Eye (tissue), 1 donor: ENCODE measurements around the gene CCDC61.

Experiments
- DNase-seq: peaks from one replicate; pipeline ENCODE4 v3.0.0-alpha.2; 2015

Gene CCDC61

DNA sequence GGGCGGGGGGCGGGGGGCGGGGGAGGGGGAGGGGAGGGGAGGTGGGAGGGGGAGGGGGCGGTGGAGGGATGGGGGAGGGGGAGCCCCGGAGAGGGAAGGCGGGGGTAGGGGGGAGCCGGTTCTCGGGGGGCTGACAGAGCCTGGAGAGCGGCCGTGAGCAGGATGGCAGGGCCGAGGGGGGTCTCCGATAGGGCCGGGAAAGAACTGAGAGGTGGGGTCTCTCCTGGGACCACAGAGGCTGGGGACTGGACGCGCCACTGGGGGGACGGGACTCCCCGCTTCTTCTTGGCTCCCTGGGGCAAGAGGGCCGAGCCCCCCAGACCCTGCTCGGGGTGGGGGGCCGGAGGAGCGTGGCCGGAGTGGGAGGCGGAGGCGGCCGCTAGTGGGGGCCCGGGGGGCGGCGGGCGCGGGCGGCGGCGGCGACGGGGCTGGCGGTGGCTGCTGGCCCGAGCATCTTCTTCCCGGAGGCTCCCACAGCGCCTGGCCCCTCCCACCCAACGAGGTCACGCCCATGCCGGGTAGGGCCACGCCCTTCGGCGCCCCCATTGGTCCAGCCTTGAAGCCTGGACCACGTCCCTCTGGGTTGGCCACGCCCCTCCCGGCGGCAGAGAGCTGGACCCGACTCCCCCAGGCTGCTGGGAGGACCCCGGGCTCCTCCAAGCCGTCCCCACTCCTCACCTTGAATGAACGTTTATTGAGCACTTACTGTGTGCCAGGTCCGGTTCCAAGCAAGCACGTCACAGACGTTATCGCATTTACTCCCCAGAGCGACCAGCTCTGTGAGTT, 21.5 kb upstream of the CCDC61 start, which contains the start of gene NOVA2:
TSS of gene NOVA2 (minus strand) at position 313 of the 786 bp plus-strand sequence. CDS start 514 bp downstream, outside the sequence.
- DNase-seq: peak; percentile 95

DNA sequence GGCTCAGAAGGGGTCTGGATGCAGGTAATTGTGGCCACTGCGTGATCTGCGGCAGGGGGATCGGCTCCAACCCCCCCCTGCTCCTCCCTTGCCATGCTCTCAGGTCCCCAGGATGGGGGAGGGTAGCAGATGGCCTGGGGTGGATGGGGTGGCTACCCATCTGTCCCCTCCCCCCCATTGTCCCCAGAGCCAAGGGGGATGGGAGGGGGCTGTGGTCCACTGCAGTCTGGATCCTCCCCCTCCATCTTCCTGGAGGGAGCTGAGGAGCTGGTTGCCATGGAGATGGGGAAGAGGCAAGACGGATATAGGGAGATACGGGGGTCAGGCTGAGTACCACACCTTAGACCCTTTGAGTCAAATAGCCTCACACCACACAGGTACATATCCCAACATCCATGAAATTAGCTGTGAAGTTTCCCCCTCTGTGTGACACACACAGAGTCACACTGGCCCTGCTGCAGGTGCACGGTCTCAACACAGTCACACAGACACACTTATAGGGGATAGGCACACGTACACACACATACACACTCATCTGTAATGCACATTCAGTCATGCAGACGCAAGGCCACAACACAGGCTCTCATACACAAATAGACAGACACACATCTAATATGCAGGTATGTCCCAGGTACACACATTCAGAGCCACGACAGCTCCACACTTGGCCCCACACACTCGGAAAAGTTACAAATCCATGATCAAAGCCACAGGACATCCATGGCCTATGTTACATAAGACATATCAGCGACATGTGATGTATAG, 19.8 kb upstream of the CCDC61 start:
- DNase-seq: peak; percentile 76

DNA sequence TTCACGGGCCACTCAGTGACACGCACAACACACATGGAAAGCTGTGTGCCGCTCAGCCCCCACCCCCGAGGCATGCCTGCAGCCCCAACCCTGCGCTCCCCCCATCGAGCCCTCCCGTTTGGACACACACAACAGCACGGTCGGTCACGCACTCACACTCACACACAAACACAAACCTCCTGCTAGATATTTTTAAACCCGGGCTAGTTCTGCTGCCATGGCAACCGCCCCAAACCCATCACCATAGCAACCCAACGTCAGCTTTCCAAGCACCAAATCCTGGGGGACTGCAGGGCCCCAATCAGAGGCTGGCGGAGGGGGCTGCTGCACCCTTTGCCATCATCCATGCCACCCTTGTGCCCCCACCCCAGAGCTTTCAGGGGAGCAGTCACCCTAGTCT, 19.1 kb upstream of the CCDC61 start:
- DNase-seq: peak; percentile 88

DNA sequence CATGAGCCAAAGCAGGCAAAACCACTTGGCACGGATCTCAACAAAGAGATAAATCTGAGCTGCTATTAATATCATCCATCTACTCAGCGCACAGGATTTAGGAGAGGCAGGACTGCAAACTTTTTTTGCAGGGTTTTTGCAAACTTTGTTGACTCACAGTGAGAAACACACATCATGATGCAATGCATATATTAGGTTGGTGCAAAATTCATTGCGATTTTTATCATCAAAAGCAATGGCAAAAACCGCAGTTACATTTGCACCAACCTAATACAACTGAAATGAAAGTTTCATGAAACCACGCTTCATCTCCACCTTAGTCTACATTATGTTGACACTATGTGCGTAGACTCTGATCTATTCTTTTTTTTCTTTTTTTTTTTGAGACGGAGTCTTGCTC, 17.1 kb upstream of the CCDC61 start:
- no peak for DNase-seq

DNA sequence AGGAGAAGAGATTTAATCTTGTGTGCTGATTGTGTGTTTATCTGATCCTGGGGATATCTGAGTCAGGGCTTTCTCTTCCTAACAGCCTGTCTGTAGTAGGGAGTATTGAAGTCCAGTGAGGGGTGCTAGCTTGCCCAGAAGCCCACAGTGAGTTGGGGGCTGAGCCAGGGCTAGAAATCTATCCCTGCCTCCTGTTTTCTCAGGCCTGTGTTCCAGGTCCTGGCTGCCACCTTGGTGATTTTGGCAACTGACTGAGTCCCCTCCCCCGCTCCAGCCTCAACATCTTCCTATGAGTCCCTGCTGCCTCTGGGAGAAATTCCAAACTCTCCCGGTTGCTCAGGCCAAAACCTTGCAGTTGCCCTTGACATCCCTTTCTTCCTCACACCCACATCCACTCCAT, 13.9 kb upstream of the CCDC61 start:
- no peak for DNase-seq

DNA sequence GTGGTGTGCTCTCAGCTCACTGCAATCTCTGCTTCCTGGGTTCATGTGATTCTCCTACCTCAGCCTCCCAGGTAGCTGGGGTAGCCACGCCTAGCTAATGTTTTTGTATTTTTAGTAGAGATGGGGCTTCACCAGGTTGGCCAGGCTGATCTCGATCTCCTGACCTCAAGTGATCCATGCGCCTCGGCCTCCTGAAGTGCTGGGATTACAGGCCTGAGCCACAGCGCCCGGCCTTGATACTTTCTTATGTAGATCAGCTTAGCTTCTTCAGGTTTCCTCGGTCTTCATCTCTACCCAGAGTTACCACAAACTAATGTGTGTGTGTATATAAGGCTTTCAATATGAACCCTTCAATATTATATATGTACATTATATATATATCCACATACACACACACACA, 9.9 kb upstream of the CCDC61 start:
- DNase-seq: no peak

DNA sequence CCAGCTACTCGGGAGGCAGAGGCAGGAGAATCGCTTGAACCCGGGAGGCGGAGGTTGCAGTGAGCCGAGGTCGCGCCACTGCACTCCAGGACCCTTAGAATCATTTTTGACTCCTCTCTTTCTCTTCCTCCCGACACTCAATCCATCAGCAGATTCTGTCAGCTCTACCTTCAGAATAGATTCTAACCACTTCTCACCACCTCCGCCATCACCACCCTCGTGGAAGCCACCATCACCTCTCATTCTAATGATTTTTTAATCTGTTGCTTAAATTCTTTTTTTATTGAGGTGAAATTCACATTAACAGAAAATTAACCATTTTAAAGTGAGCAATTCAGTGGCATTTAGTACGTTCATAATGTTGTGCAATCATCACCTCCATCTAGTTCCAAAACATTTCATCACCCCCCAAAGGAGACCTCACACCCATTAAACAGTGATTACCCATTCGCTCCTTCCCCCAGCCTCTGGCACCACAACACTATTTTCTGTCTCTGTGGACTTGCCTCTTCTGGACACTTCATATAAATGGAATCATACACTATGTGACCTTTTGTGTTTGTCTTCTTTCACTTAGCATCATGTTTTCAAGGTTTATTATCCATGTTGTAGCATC, 5.0 kb upstream of the CCDC61 start:
- DNase-seq: no peak

DNA sequence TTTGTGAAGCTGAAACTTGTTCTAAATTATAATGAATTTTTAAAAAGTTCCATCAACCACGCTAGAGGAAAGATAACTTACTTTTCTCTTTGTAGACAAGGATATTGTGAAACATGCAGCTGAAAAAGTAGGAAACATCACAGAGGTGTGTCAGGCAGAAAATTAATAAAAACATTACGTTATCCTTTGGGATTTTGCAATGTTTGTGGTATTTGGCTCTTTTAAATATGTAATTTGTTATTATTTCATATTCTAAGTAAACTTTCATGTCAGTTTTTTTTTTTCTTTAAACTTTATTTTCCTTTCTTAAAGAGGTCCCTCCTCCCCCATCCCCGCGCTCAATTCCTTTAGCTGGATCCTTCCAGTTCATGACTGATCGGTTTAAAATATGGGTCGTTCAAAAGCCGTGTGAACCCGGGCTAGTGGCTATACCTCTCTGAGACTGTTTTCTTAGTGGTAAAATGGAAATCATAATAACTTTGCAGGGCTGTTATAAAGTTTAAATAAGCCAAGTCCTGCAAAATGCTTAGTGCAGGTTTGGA, 740 bp upstream of the CCDC61 start:
- DNase-seq: no peak

DNA sequence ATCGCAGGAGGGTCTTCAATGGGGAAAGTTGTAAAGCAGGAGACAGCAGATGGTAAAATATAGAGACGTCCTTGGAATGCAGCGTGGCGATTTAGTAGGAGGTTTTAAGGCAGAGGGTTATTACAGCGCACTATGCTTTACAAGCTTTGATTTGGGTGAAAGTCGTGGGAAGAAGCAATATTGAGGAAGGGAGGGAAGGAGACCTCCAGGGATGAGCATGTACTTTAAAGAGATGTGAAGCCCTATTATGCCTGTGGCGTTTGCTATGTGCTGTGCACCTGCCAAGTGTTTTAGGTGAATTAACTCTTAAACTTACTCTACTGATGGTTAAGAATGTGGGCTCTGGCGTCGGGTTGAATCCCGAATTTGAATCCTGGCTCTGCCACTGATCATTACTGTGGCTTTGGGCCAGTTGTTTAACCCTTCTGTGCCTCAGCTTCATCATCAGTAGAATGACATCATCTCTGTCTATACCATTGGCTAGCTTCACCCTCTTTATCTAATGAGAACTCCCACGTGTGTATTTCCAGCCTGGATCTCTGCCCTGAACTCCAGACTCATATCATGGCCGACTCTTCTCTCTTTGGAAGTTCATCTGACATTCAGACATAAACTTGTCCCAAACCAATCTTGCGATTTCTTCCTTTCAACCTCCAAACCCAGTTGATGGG, 583 bp downstream of the CCDC61 start:
- no peak for DNase-seq

DNA sequence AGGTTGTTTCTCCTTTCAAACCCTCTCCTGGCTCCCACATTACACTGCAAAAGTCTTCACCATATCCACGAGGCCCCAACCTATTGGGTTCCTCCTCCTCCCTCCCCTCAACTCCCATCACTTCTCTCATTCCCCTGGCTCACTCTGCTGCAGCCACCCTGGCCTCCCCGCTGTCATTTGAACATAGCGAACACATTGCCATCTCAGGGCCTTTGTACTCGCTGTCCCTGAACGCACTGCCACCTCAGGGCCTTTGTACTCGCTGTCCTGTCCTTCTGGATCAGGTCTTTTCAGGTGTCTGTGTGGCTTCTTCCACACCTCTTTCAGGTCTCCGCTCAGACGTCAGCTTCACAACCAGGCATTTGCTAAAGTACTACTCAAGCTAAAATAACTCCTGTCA, 1.7 kb downstream of the CCDC61 start:
- DNase-seq: no peak

DNA sequence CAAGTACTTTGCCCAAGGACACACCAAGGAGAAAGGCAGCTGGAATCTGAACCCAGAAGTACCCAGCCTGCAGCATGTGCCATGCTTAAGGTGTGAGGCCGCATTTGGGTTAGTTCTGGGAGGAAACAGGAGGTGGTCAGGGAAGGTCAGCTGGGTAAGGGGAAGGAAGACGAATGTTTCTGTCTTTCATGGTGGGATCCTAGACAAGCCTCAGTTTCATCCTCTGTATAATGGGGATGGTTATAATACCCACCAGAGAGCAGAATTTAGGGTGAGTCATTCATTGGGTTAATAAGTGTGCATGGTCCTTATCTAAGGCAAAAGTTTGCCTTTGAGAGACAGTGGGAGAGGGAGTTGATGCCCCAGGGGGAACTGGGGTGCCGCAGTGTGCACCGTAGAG, 3.6 kb downstream of the CCDC61 start:
- DNase-seq: no peak

DNA sequence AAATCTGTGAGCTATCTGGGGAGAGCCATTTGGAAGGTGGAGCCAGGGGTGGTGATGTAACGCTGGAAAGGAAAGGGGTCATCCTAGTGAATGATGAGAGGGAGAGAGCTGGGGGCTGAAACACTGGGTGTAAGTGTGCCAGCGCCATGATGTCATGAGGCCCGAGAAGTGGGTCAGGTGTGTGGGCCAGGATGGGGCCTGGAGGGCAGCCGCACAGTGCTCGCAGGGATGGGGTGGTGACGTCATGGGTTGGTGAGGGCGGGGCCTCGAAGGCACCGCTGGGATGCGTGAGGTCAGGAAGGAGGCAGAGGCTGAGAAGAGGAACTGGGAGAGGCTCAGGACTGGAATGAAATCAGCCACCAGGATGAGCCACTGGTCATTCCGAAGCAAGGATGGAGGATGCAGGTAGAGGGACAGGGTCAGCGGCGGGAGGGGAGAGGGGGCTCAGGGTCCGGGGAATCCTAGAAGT, 4.4 kb downstream of the CCDC61 start:
- peak; percentile 78 for DNase-seq

DNA sequence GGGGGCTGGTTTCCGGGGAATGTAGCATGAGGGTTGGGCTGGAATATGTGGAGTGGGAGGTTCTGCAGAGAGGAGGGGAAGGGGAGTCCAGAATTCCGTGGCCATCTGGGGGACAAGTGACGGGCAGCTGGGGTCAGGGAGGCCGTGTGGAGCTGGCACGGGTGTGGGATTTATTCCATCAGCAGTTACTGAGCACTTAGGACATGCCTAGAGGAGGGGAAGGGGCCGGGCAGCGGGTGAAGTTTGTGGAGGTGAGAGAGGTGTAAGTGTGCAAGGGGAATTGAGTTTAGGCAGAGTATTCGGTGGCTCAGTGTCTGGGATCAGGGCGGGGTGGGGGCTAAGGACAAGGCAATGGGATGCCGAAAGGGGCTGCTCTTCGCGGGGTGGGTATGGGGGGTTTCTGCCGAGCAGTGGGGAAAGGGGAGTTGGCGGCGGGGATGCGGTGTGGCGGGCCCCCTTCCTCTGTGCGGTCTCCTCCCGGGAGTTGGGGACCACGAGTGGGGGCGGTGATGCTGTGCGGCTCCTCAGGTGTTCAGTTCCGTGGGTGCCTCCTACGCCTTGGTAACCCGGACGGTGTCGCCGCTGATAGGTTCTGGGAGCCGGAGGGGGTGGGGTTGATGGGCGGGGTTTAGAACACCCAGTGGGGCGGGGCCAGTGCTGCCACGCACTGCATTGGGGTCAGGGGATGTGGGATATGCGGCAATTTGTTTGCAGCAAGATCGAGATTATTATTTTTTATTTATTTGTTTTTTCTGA, 5.4 kb downstream of the CCDC61 start:
- peak; percentile 56 for DNase-seq

DNA sequence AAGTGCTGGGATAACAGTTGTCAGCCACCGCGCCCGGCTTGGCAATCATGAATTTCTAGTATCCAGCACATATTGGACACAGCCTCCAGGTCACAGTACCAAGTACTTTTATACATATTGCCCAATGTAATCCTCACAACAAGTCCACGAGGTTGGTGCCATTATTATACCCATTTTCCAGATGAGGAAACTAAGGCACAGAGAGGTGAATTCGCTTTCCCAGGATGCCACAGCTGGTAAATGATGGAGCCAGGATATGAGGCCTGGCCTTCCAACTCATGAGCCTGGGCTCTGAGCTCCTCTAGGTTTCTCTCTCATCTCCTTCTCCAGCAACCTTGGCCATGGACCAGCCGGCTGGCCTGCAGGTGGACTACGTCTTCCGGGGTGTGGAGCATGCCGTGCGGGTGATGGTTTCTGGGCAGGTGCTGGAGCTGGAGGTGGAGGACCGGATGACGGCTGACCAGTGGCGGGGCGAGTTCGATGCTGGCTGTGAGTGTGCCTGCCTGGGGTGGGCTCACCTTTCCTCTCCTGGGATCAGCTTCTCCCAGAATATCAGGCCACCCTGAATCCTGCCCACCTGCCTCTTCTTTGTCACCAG, 7.5 kb downstream of the CCDC61 start:
- no peak for DNase-seq

DNA sequence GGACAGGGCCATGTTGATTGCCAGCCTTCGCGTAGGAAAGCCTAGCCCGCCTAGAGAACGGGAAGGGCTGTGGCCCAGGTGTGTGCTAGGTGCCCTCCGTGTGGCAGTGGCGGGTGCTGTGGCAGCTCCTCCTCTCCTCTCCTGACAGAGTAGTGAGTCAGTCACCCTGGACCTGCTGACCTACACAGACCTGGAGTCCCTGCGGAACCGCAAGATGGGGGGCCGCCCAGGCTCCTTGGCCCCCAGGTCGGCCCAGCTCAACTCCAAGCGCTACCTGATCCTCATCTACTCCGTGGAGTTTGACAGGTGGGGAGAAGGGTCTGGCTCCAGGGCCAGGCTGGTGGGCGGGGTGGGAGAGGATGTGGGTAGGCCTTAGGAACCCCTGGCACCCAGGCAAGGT, 11.1 kb downstream of the CCDC61 start:
- no peak for DNase-seq

DNA sequence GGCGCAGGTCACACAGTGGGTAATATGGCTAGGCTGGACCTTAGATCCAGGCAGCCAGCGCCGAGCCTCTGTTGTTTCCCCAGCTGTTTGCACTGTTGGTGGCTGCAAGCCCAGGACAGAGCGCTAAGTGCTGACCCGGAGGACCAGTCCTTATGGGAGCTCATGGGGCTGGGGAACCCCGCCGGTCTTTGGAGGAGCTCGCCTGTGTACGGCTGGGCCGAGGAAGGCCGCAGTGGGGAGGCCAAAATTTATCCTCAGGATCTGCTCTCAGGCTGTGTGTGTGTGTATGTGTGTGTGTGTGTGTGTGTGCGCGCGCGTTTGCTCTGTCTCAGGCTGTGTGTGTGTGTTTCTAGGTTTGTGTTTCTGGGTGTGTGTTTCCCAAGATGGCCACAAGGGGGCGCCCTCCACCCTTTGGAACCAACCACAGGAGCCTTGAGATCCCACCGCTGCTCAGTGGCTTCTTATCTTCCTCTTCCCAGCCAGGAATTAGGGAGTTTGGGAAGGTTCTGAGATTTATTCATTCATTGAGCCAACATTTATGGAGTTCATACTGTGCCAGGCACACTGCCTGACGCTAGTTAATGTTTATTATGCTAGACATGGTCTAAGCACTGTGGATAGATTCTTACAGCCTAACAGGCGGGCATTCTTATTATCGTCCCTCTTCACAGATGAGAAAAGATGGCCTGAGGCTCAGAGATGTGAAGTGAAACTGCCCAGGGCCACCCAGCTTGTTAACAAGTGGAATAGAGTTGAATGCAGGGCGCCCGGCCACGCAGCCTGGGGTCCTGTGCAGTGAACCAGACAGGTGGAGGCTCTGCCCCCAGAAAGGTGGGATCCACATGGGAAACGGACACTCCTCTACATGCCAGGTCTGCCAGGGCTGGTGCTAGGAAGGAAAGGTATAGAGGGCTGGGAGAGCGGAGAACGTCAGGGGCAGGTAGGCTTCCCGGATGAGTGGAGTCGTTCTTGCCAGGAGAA, 14.6 kb downstream of the CCDC61 start:
- peak; percentile 91 for DNase-seq

DNA sequence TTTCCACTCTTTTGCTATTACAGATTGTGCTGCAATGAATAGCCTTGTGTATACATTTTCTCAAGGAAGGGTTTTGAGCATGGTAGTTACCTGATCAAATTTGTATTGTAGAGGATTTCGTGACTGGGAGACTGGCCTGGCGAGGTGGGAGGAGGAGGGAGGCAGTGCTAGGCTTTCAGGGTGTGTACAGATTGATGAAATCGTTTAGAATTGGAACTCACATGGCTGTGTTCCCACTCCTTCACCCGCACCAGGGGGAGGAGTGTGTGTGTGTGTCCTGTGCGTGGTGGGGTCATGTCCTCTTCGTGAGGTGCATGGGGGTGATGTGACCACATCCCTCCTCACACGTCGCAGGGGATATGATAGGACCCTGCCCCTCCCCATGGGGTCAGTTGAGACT, 19.3 kb downstream of the CCDC61 start:
- no peak for DNase-seq

DNA sequence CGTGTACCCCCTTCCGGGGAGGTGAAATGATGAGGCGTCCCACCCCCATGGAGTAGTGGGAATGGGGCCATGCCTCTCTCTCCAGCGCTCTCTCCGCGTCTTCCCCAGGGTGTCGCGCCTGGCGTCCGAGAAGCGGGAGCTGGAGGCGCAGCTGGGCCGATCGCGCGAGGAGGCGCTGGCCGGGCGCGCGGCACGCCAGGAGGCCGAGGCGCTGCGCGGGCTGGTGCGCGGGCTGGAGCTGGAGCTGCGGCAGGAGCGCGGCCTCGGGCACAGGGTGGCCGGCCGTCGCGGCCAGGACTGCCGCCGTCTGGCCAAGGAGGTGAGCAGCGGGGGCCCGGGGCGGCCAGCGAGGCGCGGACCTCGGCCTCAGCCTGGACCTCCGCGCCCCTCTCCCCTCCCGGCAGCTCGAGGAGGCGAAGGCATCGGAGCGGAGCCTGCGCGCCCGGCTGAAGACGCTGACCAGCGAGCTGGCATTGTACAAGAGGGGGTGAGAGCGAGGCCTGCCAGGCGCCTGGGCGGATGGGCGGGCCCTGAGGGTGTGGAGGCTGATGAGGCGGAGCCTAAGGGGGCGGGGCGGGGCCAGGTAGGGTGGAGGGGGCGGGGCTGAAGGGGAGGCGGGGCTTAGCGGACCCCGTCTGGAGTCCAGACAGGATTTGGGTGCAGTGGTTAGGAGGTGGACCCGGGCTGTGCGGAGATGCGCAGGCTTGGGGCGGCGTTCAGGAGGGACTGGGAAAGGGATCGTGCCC, 19.8 kb downstream of the CCDC61 start:
- peak; percentile 81 for DNase-seq

DNA sequence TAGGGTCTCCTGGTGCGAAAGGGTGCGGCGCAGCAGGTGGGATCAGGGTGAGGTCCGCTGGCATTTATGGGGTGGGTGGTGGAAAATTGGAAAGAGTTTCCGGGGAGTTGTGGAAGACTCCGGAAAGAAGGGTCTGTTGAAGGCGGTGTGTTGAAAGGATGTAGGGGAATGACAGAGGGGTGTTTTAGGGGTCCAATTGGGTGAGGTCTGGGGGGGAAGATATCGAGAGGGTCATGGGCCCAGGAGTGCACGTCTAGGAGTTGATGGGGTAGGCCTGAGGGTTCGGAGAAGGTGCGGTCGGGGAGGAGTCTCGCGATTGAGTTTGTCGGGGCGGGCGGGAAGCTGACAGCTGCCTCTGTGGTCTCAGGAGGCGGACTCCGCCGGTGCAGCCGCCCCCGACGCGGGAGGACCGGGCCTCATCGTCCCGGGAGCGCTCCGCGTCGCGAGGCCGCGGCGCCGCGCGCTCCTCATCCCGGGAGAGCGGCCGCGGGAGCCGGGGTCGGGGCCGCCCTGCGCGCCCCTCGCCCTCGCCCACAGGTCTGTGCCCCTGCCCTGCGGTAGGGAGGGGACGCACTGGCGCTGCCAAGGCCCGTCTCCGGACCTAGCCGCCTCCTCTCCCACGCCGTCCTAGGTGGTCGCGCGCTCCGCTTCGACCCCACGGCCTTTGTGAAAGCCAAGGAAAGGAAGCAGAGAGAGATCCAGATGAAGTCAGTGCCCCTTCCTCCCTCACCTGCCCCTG, 20.6 kb downstream of the CCDC61 start:
- peak; percentile 34 for DNase-seq
